Thyroid gland (tissue), 4 donors: ENCODE results near the gene CHAC1. TPM values are rescaled to one million over a fixed set of nuclear protein-coding genes. Genes with fewer than 3 reads are reported as not detected.

Experiments
- DNase-seq, 2 donors: peaks; one replicate each; pipeline ENCODE4 v3.0.0-alpha.2; 2019
- H3K27ac ChIP-seq, 3 donors: fragments of 200-600 bp; sonication (generic); 1 replicate in 2 of 3; 2 replicates in 1 of 3; pipeline ENCODE4 v1.5.1; 2016 to 2019; ENCODE audit warnings: mild to moderate bottlenecking in 1 of 3, moderate library complexity in 1 of 3
- H3K27me3 ChIP-seq: fragments of 200-600 bp; sonication (generic); one replicate; pipeline ENCODE4 v1.5.1; 2019
- H3K36me3 ChIP-seq, 2 donors: fragments of 200-600 bp; sonication (generic); one replicate each; pipeline ENCODE4 v1.5.1; 2016 to 2019
- H3K4me1 ChIP-seq, 2 donors: fragments of 200-600 bp; sonication (generic); one replicate each; pipeline ENCODE4 v1.5.1; 2017 to 2019
- H3K4me3 ChIP-seq, 3 donors: fragments of 200-600 bp; sonication (generic); replicated peaks in 1 of 3; 1 replicate in 2 of 3; 2 replicates in 1 of 3; pipeline ENCODE4 v1.5.1; 2016; ENCODE audit warnings: mild to moderate bottlenecking in 1 of 3
- H3K9me3 ChIP-seq: fragments of 200-600 bp; sonication (generic); one replicate; pipeline ENCODE4 v1.5.1; 2017
- POLR2A ChIP-seq, 2 donors: fragments of 450-650 bp; IDR thresholded peaks; one replicate each; pipeline ENCODE4 v1.6.1; 2017; ENCODE audit warnings: antibody characterized with exemption in 2 of 2, mild to moderate bottlenecking in 2 of 2, moderate library complexity in 1 of 2
- WGBS, 2 donors: methylation state at CpG; one replicate each; pipeline ENCODE4 v1.1.5; 2017; 5-methylcytosine and 5-hydroxymethylcytosine counted together
- intact Hi-C: fragments of 100-400 bp; cut with DNase I; formaldehyde crosslinking; loops from one replicate; pipeline ENCODE4 v1.15.1; 2023
- total RNA-seq, 4 donors: library from RNA; depleted of rRNA; stranded (reverse); fragments of >200 nt; gene quantifications; one replicate each; pipeline ENCODE4 v1.2.3, GENCODE V29; 2016
- TF ChIP-seq, protein P1 (sequence below), 6 experiments: fragments of 200-600 bp in 3 of 6; fragments of 450-650 bp in 3 of 6; sonication (generic) in 3 of 6; IDR thresholded peaks; one replicate each; pipeline ENCODE4 v1.5.1; 2016 to 2019; ENCODE audit warnings: antibody characterized with exemption in 6 of 6, mild to moderate bottlenecking in 2 of 6, inconsistent platforms in 1 of 6, moderate library complexity in 1 of 6

The CHAC1 gene
- total RNA-seq, 4 donors from 2014 or later: 1.1 to 3.1 (median 1.8) TPM

DNA sequence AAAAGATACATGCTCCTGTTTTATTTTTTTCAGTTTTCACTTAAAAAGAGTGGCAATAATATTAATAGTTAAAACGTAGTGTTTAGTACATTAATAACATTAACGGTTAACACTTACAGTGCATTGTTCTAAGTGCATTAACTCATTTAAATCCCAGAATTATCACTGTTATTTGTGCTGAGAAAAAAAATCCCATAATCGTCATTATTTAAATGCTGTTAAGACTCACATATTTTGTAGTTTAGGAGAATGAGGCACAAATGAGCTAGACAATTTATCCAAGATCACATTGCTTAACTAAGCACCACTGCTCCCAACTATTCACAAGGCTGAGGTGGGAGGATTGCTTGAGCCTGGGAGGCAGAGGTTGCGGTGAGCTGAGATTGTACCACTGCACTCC lies 34.9 kb downstream of the CHAC1 start:
- TF ChIP-seq, protein P1, sequence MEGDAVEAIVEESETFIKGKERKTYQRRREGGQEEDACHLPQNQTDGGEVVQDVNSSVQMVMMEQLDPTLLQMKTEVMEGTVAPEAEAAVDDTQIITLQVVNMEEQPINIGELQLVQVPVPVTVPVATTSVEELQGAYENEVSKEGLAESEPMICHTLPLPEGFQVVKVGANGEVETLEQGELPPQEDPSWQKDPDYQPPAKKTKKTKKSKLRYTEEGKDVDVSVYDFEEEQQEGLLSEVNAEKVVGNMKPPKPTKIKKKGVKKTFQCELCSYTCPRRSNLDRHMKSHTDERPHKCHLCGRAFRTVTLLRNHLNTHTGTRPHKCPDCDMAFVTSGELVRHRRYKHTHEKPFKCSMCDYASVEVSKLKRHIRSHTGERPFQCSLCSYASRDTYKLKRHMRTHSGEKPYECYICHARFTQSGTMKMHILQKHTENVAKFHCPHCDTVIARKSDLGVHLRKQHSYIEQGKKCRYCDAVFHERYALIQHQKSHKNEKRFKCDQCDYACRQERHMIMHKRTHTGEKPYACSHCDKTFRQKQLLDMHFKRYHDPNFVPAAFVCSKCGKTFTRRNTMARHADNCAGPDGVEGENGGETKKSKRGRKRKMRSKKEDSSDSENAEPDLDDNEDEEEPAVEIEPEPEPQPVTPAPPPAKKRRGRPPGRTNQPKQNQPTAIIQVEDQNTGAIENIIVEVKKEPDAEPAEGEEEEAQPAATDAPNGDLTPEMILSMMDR (IDR thresholded peaks at IDR 0.05): no peak
- no peak for TF ChIP-seq POLR2A (IDR thresholded peaks at IDR 0.05)
- no peak overlapping the region for H3K27ac ChIP-seq
- intact Hi-C loops: no loop called here
- 93 to 94% methylated on average over 4 of the region's 4 CpGs for WGBS, 2 donors
- no peaks in the 10 kb centered on the region for H3K4me1 ChIP-seq
- no peaks in the 10 kb centered on the region for H3K9me3 ChIP-seq
- no peak overlapping the region for H3K4me3 ChIP-seq
- H3K27me3 ChIP-seq: no peaks in the 10 kb centered on the region
- DNase-seq: no peak
- peaks cover 46 to 49% of the 10 kb centered on the region in 2 donors for H3K36me3 ChIP-seq

DNA sequence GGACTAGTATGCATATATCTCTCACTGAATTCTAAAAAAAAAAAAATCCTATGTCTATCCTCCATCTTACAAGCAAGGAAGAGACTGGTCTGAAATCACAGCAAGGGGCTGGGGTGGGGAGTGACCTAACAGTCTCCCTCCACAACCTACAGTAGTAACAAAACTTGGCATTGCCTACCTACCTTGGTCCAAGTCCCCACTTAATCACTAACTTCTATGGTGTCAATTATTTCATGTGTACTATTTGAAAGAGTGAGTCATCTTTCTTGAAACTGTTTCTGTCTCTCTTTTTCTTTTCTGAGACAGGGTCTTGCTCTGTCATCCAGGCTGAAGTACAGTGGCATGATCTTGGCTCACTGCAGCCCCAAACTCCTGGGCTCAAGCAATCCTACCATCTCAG lies 36.8 kb downstream of the CHAC1 start:
- intact Hi-C loops: no loop called here
- Histone ChIP-seq H3K36me3 (peaks cover 33 to 34% of the 10 kb centered on the region in 2 donors), H3K4me1 (no peaks in the 10 kb centered on the region), H3K9me3 (no peaks in the 10 kb centered on the region), H3K4me3 (no peak overlapping the region), H3K27me3 (no peaks in the 10 kb centered on the region), H3K27ac (no peak overlapping the region)
- DNase-seq: no peak
- TF ChIP-seq POLR2A (IDR thresholded peaks at IDR 0.05): no peak
- TF ChIP-seq, protein P1 (IDR thresholded peaks at IDR 0.05): no peak

DNA sequence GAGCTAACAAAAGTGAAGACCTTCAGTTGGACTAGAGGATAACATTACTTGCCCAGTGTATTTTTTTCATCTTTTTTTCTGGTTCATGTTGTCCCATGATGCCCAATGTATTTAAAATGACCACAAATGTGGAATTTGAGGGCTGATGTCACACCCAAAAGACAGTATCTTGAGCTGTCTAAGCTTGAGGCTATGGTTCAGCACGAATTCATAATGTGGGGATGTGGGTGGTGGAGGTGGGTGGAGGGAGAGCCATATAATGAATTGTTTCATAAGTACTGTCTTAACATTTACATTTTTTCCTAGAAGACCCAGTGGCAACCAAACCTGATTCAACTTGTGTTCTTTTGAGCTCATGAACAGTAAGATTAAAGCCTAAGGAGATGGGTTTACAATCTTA lies 37.5 kb downstream of the CHAC1 start:
- H3K27me3 ChIP-seq: no peaks in the 10 kb centered on the region
- DNase-seq: no peak
- WGBS, 2 donors: 0% methylated on average over 1 of the region's 1 CpG
- no peaks in the 10 kb centered on the region for H3K9me3 ChIP-seq
- intact Hi-C loops: no loop called here
- TF ChIP-seq POLR2A (IDR thresholded peaks at IDR 0.05): no peak
- TF ChIP-seq, protein P1 (IDR thresholded peaks at IDR 0.05): no peak
- peaks cover 30 to 33% of the 10 kb centered on the region in 2 donors for H3K36me3 ChIP-seq
- H3K4me3 ChIP-seq: no peak overlapping the region
- no peaks in the 10 kb centered on the region for H3K4me1 ChIP-seq
- no peak overlapping the region for H3K27ac ChIP-seq

DNA sequence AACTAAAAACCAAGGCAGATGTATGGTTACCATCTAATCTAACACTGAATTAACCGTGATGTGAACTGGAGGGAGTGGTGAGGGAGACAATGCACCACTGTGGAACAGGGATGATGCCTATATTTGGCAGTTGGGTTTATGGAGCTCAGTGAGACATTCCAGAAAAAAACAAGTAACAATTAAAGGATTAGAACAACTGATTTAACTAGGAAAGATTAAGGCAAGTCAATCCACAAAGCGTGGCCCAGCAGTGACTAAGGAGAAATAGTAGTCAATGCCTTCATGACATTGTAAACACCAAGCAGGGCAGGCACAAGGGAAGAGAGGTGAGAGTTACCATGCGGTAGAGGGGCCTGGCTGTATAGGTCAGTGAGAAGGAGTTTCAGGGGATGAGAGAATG lies 38.1 kb downstream of the CHAC1 start:
- no peak overlapping the region for H3K4me3 ChIP-seq
- no peak for TF ChIP-seq POLR2A (IDR thresholded peaks at IDR 0.05)
- TF ChIP-seq, protein P1 (IDR thresholded peaks at IDR 0.05): no peak
- H3K36me3 ChIP-seq: peaks cover 31 to 35% of the 10 kb centered on the region in 2 donors
- no peaks in the 10 kb centered on the region for H3K27me3 ChIP-seq
- H3K27ac ChIP-seq: no peak overlapping the region
- no peak for DNase-seq
- no peaks in the 10 kb centered on the region for H3K9me3 ChIP-seq
- H3K4me1 ChIP-seq: no peaks in the 10 kb centered on the region
- WGBS, 2 donors: 95 to 98% methylated on average over 3 of the region's 3 CpGs
- intact Hi-C loops: no loop called here

DNA sequence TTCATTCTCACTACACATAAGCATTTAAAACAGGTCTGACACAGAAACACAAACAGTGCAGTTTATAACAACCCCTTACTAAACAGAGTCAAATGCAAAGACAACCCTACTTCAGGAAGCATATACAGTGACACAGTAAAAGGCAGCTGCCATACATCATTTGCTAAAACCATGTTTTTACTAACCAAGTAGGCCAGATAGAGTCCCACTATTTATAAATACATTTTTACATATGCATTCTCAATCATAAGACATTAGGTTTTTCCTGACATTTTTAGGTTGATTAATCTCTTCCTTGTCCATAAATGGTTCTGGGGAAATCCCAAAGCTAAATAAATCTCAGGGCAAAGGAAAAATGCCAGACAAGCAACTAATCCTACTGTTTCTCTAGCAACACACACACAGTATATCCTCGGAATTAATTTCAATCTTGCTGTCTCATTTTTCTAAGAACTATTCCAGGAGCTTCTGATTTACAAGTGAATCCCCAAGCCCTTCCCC lies 39.0 kb downstream of the CHAC1 start:
- Histone ChIP-seq H3K27ac (no peak overlapping the region), H3K27me3 (no peaks in the 10 kb centered on the region), H3K4me3 (no peak overlapping the region), H3K9me3 (no peaks in the 10 kb centered on the region), H3K4me1 (no peaks in the 10 kb centered on the region), H3K36me3 (peaks cover 31 to 35% of the 10 kb centered on the region in 2 donors)
- TF ChIP-seq, protein P1 (IDR thresholded peaks at IDR 0.05): no peak
- TF ChIP-seq POLR2A (IDR thresholded peaks at IDR 0.05): no peak
- DNase-seq: no peak
- WGBS, 2 donors: 66 to 67% methylated on average over 1 of the region's 1 CpG
- intact Hi-C loops: no loop called here
